OCI-LY7 (cell line): ENCODE data around the gene MTMR2. TPM values are rescaled to one million over a fixed set of nuclear protein-coding genes. Genes with fewer than 3 reads are reported as not detected.
"Not testable (repeated sequence)": the region's sequence is repeated elsewhere in the genome, so short reads cannot be mapped to it uniquely, and the experiment has no call there.

Experiments used
- BruUV-seq: library from RNA; stranded (reverse); fragments of 400-500 nt; replicated peaks from 2 replicates; lab custom pipeline; 2021; lab: Mats Ljungman, UMichigan
- CTCF ChIA-PET: fragments of 300-600 bp; sonication (Branson Sonifier 250); formaldehyde crosslinking; loops from one replicate; lab custom pipeline; 2022; ENCODE audit warnings: antibody characterized with exemption; ENCODE audit not compliant: unreplicated experiment; lab: Charles Lee
- POLR2A ChIA-PET: fragments of 300-600 bp; sonication (Branson Sonifier 250); formaldehyde crosslinking; loops from one replicate; lab custom pipeline; 2022; ENCODE audit warnings: antibody characterized with exemption; lab: Charles Lee
- DNase-seq: peaks from one replicate; pipeline ENCODE4 v3.0.0-alpha.2; 2015; ENCODE audit warnings: low spot score
- H2AFZ ChIP-seq: fragments of 200-600 bp; sonication (generic), shearing (Covaris generic); 2 replicates; pipeline ENCODE4 v1.6.1; 2014; ENCODE audit warnings: mild to moderate bottlenecking, antibody characterized with exemption, low read length, moderate library complexity
- H3K27ac ChIP-seq: fragments of 200-600 bp; sonication (generic); 2 replicates; pipeline ENCODE4 v1.5.1; 2014; ENCODE audit warnings: mixed run types, low read depth, mild to moderate bottlenecking, moderate library complexity, low read length, inconsistent platforms; ENCODE audit not compliant: poor library complexity, severe bottlenecking
- H3K36me3 ChIP-seq: fragments of 200-600 bp; sonication (generic); 2 replicates; pipeline ENCODE4 v1.6.1; 2014; ENCODE audit warnings: mild to moderate bottlenecking, antibody characterized with exemption, low read length, moderate library complexity, mixed read lengths; ENCODE audit not compliant: insufficient read depth
- H3K4me1 ChIP-seq: fragments of 200-600 bp; sonication (generic); 2 replicates; pipeline ENCODE4 v1.5.1; 2014; ENCODE audit warnings: mild to moderate bottlenecking, low read length; ENCODE audit not compliant: insufficient read depth, poor library complexity, severe bottlenecking
- H3K4me2 ChIP-seq: fragments of 200-600 bp; sonication (generic); 2 replicates; pipeline ENCODE4 v1.6.1; 2014; ENCODE audit warnings: mild to moderate bottlenecking, low read length
- H3K4me3 ChIP-seq: fragments of 200-600 bp; sonication (generic); 2 replicates; pipeline ENCODE4 v1.5.1; 2014; ENCODE audit warnings: mild to moderate bottlenecking, low read depth, low read length; ENCODE audit not compliant: poor library complexity, severe bottlenecking
- H3K79me2 ChIP-seq: fragments of 200-600 bp; sonication (generic); 2 replicates; pipeline ENCODE4 v1.6.1; 2016; ENCODE audit warnings: low read depth, mild to moderate bottlenecking, low read length, moderate library complexity, mixed read lengths; ENCODE audit not compliant: insufficient read depth
- H3K9me2 ChIP-seq: fragments of 200-600 bp; sonication (generic); 2 replicates; pipeline ENCODE4 v1.6.1; 2016; ENCODE audit warnings: mild to moderate bottlenecking, low read length, mixed read lengths; ENCODE audit not compliant: insufficient read depth
- H3K9me3 ChIP-seq: fragments of 200-600 bp; sonication (generic); 2 replicates; pipeline ENCODE4 v1.6.1; 2014; ENCODE audit warnings: mild to moderate bottlenecking, mixed run types, low read length, mixed read lengths
- H4K20me1 ChIP-seq: fragments of 200-600 bp; sonication (generic); 2 replicates; pipeline ENCODE4 v1.6.1; 2014; ENCODE audit warnings: mild to moderate bottlenecking, antibody characterized with exemption, low read length, moderate library complexity, mixed read lengths; ENCODE audit not compliant: insufficient read depth
- CTCF ChIP-seq: fragments of 200-600 bp; sonication (generic); conservative IDR thresholded peaks from 2 replicates; pipeline ENCODE4 v1.5.1; 2014; ENCODE audit warnings: mild to moderate bottlenecking, antibody characterized with exemption, low read length, moderate library complexity, mixed read lengths
- EZH2phosphoT487 ChIP-seq: fragments of 200-600 bp; sonication (generic); IDR thresholded peaks from 2 replicates; pipeline ENCODE4 v1.6.1; 2018; ENCODE audit warnings: low read depth, borderline replicate concordance, mild to moderate bottlenecking, mixed run types, antibody characterized with exemption, low read length, moderate library complexity, mixed read lengths
- intact Hi-C: fragments of 100-400 bp; cut with micrococcal nuclease; formaldehyde crosslinking; loops from one replicate; pipeline ENCODE4 v1.10.0; 2022; ENCODE audit not compliant: unreplicated experiment
- total RNA-seq, 2 experiments: library from RNA; depleted of rRNA in 1 of 2; stranded (reverse); fragments of >200 nt in 1 of 2; shearing (Covaris generic) in 1 of 2; gene quantifications; 2 replicates each; pipeline ENCODE4 v1.2.3, GENCODE V29; 2014 to 2022

Gene MTMR2
- total RNA-seq, 2 experiments from 2014 or later = 0.79 to 13.0 TPM

- Histone ChIP-seq H3K4me3 (no peak overlapping the region), H3K4me1 (no peaks in the 10 kb centered on the region), H3K9me2 (no peaks in the 10 kb centered on the region), H3K9me3 (no peaks in the 10 kb centered on the region), H3K4me2 (no peak overlapping the region), H2AFZ (no peak overlapping the region), H3K27ac (no peak overlapping the region), H3K79me2 (no peaks in the 10 kb centered on the region), H3K36me3 (no peaks in the 10 kb centered on the region), H4K20me1 (no peaks in the 10 kb centered on the region)
- ChIA-PET CTCF (no interaction called here), POLR2A (no interaction called here)
- intact Hi-C loops = no loop called here
- no TSS peak for BruUV-seq
- no peak for DNase-seq
- TF ChIP-seq EZH2phosphoT487 (no peak), CTCF (no peak)
Observed at GRCh38 chr11:95863486-95864140, 60.3 kb downstream of the MTMR2 start.

DNA sequence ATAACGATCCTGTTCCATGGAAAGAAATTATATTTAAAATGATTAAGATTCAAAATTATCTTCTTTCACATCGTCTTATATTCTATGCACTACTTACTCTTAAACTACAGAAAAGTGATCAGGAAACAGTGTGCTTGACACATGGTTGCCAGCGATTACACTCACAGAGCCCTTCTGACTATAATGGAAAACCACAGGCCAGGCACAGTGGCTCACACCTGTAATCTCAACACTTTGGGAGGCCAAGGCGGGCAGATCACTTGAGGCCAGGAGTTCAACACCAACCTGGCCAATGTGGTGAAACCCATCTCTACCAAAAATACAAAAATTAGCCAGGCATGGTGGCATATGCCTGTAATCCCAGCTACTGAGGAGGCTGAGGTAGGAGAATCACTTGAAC lies 63.9 kb downstream of the MTMR2 start:
- H3K4me3 ChIP-seq, H2AFZ ChIP-seq, H3K4me2 ChIP-seq, H3K79me2 ChIP-seq, H3K9me2 ChIP-seq, BruUV-seq, H3K4me1 ChIP-seq, H4K20me1 ChIP-seq, DNase-seq, H3K27ac ChIP-seq, intact Hi-C loops, H3K9me3 ChIP-seq, CTCF ChIA-PET, H3K36me3 ChIP-seq: not testable (repeated sequence)
- POLR2A ChIA-PET = interaction anchor here (0.7 to 1.0 kb wide), 2 partner anchors 24 to 110 kb away, joined by 3 read pairs; no protein-coding TSS in a partner anchor

GRCh38 chr11:95854362-95854761 lies 69.5 kb downstream of the MTMR2 start:
- H2AFZ ChIP-seq, H4K20me1 ChIP-seq, H3K79me2 ChIP-seq, H3K27ac ChIP-seq, H3K9me2 ChIP-seq, CTCF ChIA-PET, DNase-seq, H3K4me1 ChIP-seq, H3K4me2 ChIP-seq, H3K9me3 ChIP-seq, BruUV-seq, intact Hi-C loops, H3K36me3 ChIP-seq, POLR2A ChIA-PET, H3K4me3 ChIP-seq: not testable (repeated sequence)

DNA sequence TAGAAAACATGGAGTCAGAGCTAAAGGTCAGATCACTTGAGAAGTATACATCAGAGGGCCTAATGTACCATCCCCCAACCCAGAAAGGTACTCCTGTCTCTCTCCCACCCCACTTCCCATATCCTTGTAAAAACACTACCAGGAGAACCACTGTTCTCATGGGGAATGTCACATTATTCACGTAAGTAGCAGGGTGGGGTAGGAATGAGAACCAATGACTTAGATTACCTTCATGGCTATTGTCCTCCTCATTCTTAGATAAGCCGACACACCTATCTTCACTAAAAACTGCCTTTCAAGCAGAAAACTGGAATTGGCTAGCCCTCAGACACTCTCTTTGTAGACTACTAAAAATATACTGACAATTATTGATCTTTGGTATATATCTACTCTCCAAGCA lies 70.0 kb downstream of the MTMR2 start:
- no peak for DNase-seq
- no TSS peak for BruUV-seq
- POLR2A ChIA-PET = no interaction called here
- no peaks in the 10 kb centered on the region for H4K20me1 ChIP-seq
- no peaks in the 10 kb centered on the region for H3K79me2 ChIP-seq
- no peaks in the 10 kb centered on the region for H3K9me3 ChIP-seq
- no peaks in the 10 kb centered on the region for H3K4me1 ChIP-seq
- H2AFZ ChIP-seq = no peak overlapping the region
- no peak for TF ChIP-seq CTCF
- TF ChIP-seq EZH2phosphoT487 = no peak
- no peaks in the 10 kb centered on the region for H3K36me3 ChIP-seq
- H3K9me2 ChIP-seq = no peaks in the 10 kb centered on the region
- no peak overlapping the region for H3K27ac ChIP-seq
- H3K4me3 ChIP-seq = no peak overlapping the region
- H3K4me2 ChIP-seq = no peak overlapping the region
- CTCF ChIA-PET = no interaction called here
- intact Hi-C loops = no loop called here
